ENCODE results near the gene CHST15. TPM values are rescaled to one million over a fixed set of nuclear protein-coding genes. Genes with fewer than 3 reads are reported as not detected.
A peak's percentile ranks its signal among the peaks of the same experiment; 100 is the strongest.

Gene CHST15
- total RNA-seq, 4 donors from 2014 or later: 43.2 to 104 (median 81.5) TPM

DNA sequence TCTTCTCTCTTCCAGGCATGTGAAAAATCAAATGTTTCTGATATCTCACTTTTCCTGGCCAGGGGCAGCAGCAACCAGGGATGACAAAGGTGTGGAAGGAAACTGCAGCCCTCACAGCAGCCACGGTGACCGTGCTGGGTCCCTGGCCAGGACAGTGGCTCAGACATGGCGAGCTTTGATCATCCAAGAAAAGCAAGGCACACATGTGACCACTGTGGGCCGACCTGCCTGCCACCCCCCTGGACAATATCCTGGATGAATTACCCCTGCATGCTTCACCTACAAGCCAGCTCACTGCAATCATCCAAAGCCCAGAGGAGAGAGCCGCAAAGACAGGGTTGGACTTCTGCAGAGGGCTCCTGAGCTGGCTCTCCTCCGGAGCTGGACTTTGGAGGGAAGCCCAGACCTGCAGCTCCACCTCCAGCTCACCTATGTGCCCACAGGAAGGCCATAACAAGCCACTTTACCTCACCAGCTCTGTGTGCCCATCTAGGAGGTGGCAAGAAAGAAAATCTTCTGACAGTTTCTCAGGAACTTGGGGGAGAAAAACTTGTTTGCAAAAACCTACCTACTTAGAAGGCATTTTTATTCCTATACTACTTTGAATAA lies 2.7 kb downstream of the CHST15 start:
- H3K9me3 ChIP-seq: no peaks in the 10 kb centered on the region
- intact Hi-C loops (cut with DNase I): no loop called here
- peak overlapping the region in 2 of 3 donors; percentile 93 to 97 for H3K27ac ChIP-seq
- H3K27me3 ChIP-seq: no peaks in the 10 kb centered on the region
- H3K4me1 ChIP-seq: peaks cover 37 to 68% of the 10 kb centered on the region in 2 donors
- peak; percentile 85 to 87 for DNase-seq
- H3K36me3 ChIP-seq: no peaks in the 10 kb centered on the region
- WGBS, 2 donors: 13 to 27% methylated on average over 4 to 6 of the region's 6 CpGs
- TF ChIP-seq, protein P1, sequence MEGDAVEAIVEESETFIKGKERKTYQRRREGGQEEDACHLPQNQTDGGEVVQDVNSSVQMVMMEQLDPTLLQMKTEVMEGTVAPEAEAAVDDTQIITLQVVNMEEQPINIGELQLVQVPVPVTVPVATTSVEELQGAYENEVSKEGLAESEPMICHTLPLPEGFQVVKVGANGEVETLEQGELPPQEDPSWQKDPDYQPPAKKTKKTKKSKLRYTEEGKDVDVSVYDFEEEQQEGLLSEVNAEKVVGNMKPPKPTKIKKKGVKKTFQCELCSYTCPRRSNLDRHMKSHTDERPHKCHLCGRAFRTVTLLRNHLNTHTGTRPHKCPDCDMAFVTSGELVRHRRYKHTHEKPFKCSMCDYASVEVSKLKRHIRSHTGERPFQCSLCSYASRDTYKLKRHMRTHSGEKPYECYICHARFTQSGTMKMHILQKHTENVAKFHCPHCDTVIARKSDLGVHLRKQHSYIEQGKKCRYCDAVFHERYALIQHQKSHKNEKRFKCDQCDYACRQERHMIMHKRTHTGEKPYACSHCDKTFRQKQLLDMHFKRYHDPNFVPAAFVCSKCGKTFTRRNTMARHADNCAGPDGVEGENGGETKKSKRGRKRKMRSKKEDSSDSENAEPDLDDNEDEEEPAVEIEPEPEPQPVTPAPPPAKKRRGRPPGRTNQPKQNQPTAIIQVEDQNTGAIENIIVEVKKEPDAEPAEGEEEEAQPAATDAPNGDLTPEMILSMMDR (IDR thresholded peaks at IDR 0.05): no peak
- peak in 1 of 2 donors; percentile 55 for TF ChIP-seq POLR2A (IDR thresholded peaks at IDR 0.05)
- H3K4me3 ChIP-seq (replicated peaks in 1 of 3): peak overlapping the region in 1 of 3 donors; percentile 66

DNA sequence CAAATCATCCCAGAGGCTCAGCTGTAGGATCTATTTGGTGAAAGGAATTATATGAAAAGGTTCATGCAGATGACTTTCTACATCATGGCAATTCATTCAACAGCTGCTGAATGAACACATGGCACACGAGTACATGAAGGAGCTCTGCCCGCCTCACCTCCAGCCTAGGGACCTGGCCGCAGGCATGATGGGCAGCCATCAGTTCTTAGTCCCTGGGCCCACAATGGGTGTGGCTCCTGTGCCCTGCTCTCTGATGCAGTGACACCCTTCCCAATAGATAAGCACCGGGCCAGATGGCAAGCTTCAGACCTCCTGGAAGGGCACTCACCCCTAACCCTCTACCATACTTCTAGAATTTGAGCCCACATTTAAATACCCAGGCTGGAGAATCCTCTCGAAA lies 3.5 kb downstream of the CHST15 start:
- H3K27me3 ChIP-seq: no peaks in the 10 kb centered on the region
- peaks cover 37 to 69% of the 10 kb centered on the region in 2 donors for H3K4me1 ChIP-seq
- TF ChIP-seq, protein P1 (IDR thresholded peaks at IDR 0.05): no peak
- TF ChIP-seq POLR2A (IDR thresholded peaks at IDR 0.05): no peak
- no peak for DNase-seq
- H3K4me3 ChIP-seq (replicated peaks in 1 of 3): no peak overlapping the region
- intact Hi-C loops (cut with DNase I): no loop called here
- H3K9me3 ChIP-seq: no peaks in the 10 kb centered on the region
- no peaks in the 10 kb centered on the region for H3K36me3 ChIP-seq
- 86% methylated on average over 5 of the region's 5 CpGs for WGBS, 2 donors
- H3K27ac ChIP-seq: no peak overlapping the region

DNA sequence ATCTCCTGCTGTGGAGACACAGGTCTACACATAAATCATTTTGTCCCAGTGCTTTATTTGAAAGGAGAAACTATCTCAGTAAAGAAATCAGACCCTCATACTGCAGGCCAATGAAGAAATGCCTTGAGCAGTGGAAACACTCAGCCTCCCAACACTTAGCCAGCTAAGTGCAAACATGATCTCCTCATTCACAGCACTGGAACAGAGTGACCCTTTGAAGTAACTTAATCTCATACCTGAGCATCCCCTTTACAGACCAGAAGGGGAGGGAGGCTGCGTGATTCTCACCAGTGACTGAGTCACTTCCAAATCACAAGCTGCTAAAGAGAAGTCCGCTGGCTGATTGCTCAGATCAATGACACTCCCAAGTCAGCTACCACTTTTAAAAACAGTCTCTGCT lies 4.5 kb downstream of the CHST15 start:
- 84 to 90% methylated on average over 2 of the region's 2 CpGs for WGBS, 2 donors
- no peaks in the 10 kb centered on the region for H3K36me3 ChIP-seq
- H3K27ac ChIP-seq: no peak overlapping the region
- intact Hi-C loops (cut with DNase I): no loop called here
- no peaks in the 10 kb centered on the region for H3K27me3 ChIP-seq
- peaks cover 32 to 62% of the 10 kb centered on the region in 2 donors for H3K4me1 ChIP-seq
- H3K4me3 ChIP-seq (replicated peaks in 1 of 3): no peak overlapping the region
- DNase-seq: no peak
- no peaks in the 10 kb centered on the region for H3K9me3 ChIP-seq
- no peak for TF ChIP-seq POLR2A (IDR thresholded peaks at IDR 0.05)
- TF ChIP-seq, protein P1 (IDR thresholded peaks at IDR 0.05): no peak

DNA sequence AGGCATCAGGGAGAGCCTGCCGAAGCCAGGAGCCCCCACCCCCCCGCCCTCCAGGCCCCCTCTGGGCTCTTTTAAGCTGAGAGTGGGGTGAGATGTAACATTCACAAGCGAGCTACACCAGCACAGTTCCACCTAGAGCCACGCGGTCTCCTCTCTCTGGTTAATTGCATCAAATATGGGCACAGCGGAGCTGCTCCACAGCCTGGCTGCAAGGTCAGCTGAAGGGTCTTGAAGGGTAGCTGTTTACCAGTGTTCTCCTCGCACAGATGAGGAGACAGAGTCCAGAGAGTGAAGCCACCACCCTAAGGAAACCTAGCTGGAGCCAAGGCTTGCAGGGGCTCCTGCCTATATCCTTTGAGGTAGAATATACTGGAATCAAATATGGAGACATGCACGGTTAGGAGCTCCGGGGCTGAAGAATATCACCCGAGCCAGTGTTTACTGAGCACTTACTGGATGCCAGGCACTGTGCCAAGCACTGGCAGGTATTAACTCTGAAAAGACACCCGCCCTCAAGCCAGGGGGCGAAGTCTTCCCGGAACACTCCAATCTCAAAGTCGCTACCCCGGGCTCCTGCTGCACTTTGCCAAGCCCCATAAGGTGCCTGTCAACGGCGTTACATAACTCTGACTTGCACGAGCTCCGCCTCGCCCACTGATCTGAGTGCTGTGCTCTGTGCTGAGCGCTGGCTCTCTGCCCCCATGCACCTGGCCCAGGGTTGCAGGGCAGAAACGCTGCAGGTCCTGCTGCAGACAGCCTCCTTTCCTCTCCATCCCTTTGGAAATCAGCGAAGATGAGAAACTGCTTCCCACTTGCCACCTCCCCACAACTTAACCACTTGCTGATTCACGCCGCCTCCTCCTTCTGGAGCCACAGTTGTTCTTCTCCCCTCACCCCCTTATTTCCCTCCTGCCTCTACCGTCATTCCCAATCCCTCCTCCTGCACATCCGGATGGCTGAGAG lies 5.4 kb downstream of the CHST15 start:
- Histone ChIP-seq H3K4me1 (peaks cover 30 to 61% of the 10 kb centered on the region in 2 donors), H3K4me3 (replicated peaks in 1 of 3) (no peak overlapping the region), H3K27me3 (no peaks in the 10 kb centered on the region), H3K36me3 (no peaks in the 10 kb centered on the region), H3K9me3 (no peaks in the 10 kb centered on the region), H3K27ac (peak overlapping the region in 1 of 3 donors; percentile 32)
- TF ChIP-seq, protein P1 (IDR thresholded peaks at IDR 0.05): no peak
- no peak for TF ChIP-seq POLR2A (IDR thresholded peaks at IDR 0.05)
- DNase-seq: peak; percentile 52 to 59
- intact Hi-C loops (cut with DNase I): no loop called here
- WGBS, 2 donors: 61 to 78% methylated on average over 9 to 26 of the region's 27 CpGs
